HFF-Myc (cell line): ENCODE data around the gene SPATA31C1.
"Not testable (repeated sequence)": the region's sequence is repeated elsewhere in the genome, so short reads cannot be mapped to it uniquely, and the experiment has no call there.

Source experiments
- DNase-seq: peaks from one replicate; pipeline ENCODE4 v3.0.0-alpha.2; 2011; ENCODE audit warnings: low read depth; ENCODE audit errors: extremely low read depth
- H3K4me3 ChIP-seq: replicated peaks from 2 replicates; pipeline ENCODE4 v1.5.1; 2011; ENCODE audit warnings: low read depth, mild to moderate bottlenecking, control low read depth, low read length
- TF ChIP-seq, protein P1 (sequence below): IDR thresholded peaks from 2 replicates; pipeline ENCODE4 v1.5.1; 2012; ENCODE audit warnings: mild to moderate bottlenecking, low read depth, low read length, control low read depth; ENCODE audit errors: missing control alignments

SPATA31C1 gene

DNA sequence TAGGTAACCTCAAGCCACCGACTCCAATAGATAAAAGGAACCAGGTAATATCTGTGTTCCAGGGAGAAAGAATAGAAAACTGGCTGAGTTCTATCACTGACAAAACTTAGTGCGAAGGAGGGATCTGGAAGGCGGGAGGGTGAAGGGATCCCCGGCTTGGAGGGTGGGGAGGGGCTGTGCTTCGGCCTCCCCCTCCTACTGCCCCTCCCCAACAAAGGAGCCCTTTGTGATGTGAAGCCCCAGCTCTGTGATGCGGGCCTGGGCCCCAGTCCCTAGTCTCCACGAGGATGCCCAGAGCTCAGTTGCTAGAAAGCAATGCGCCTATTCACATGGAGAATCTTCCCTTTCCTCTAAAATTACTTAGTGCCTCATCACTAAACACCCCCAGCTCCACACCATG lies at the start of gene SPATA31C1:
Gene SPATA31C1, plus strand, starts transcription at position 301 of the 400 bp plus-strand sequence.
- not testable (repeated sequence) for H3K4me3 ChIP-seq, DNase-seq

DNA sequence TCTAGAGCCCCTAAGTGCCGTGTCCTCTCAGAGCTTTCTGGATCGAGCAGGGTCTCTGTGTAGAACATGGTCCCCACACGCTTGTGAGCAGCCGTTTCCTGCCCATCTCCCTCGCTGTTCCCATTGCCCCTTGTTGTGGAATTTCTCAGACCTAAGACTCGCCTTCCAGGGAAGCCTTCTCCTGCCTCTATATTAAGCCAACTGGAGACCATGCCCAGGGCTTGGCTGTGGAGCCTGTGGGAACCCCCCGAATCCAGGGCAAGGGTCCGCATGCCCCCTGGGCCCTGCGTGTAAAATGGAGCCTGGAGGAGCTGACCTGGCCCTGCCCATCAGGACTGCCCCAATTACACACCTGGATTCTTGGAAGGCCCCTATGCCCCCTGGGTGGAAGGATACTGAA lies 49.6 kb upstream of the SPATA31C1 start:
- H3K4me3 ChIP-seq, result no peak overlapping the region
- TF ChIP-seq, protein P1, sequence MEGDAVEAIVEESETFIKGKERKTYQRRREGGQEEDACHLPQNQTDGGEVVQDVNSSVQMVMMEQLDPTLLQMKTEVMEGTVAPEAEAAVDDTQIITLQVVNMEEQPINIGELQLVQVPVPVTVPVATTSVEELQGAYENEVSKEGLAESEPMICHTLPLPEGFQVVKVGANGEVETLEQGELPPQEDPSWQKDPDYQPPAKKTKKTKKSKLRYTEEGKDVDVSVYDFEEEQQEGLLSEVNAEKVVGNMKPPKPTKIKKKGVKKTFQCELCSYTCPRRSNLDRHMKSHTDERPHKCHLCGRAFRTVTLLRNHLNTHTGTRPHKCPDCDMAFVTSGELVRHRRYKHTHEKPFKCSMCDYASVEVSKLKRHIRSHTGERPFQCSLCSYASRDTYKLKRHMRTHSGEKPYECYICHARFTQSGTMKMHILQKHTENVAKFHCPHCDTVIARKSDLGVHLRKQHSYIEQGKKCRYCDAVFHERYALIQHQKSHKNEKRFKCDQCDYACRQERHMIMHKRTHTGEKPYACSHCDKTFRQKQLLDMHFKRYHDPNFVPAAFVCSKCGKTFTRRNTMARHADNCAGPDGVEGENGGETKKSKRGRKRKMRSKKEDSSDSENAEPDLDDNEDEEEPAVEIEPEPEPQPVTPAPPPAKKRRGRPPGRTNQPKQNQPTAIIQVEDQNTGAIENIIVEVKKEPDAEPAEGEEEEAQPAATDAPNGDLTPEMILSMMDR, result no peak
- DNase-seq, result no peak

DNA sequence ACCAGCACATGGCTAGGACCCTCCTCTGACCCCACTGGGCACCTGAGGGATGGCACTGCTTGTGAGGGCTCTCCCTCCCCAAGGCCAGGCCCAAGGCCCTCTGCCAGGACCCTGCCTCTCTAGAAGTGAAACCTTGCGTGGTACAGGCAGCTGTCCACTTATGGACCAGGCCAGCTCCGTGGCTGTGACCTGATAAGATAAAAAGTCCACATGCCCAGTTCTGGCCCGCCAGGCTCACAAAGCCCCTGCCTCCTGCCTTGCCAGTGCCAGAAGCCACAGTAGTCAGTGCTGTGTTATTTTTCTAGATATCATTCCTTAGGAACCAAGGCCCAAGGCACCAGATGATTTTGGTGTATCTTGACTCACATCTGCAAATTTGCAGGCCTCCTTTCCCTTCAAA lies 49.1 kb upstream of the SPATA31C1 start:
- DNase-seq, result no peak
- TF ChIP-seq, protein P1, result no peak
- H3K4me3 ChIP-seq, result no peak overlapping the region

DNA sequence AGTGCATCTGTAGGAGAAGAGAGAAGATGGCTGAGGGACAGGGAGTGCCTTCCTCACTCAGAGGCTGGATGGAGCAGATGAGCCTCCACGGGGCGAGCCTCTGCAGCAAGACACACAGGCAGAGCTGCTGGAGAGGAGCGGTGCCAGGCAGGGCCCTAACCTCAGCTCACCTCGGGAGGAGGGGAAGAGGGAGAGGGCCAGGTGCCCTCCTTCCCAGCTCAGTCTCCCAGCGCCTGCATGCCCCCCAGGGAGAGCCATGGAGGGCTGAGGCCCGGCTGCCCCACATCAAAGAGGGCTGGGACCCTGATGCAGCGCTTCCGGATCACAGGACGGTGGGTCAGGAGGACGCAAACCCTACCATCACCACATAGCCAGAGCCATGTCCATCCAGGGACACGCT lies 48.7 kb upstream of the SPATA31C1 start:
- no peak for DNase-seq
- no peak overlapping the region for H3K4me3 ChIP-seq
- TF ChIP-seq, protein P1, result no peak

DNA sequence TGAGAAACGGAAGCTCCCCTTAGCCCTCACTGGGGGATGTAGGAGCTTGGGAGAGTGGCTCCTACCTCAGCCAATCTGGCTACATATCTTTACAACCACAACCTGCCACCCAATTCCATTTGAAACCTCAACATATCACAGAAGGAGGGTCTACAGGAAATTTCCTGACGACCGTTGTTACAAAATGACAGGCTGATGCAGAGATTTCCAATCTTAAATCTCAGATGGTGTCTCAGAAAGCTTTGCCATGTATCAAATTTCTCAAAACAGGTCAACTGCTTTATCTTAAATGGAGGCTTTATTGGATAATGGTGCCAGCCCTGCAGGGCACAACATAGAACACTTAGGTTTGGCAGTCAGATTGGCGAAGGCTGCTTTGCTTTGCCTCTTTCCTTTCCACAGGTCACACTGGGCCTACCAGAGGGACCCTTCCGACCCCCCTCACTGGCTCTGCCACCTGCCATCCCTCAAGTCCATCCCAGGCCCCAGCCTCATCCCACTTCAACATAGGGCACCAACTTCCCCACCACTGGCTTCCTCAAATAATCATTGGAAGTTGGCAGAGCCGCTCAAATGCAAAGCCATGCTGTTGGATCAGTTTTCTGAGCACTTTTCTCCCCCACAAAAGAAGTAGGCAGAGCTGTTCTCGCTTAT lies 46.2 kb upstream of the SPATA31C1 start:
- no peak for DNase-seq
- TF ChIP-seq, protein P1, result no peak
- H3K4me3 ChIP-seq, result no peak overlapping the region

DNA sequence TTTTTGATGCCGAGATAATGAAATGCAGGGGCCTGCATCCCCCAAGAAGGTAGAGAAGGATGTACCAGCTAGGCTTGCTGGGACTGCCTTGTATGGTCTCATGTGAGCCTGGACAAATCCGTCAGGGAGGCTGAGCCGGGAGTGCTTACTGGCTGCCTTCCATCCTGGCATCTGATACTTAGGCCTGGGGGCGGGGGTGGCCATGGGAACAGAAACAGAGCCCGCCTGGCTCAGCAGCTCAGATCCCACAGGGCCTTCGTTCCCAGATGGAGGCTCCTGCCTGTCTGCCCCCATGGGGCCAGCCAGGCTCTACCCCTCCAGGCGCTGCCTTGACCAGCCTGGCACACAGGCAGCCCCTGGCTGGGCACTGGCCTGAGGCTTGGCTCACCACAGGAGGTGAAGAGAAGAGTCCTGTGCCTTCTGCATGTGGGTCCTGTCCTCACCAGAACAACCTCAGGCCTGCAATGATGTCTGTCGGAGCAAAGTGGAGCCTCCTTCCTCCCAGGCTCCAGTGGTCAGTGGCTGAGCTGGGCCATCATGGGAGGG lies 45.6 kb upstream of the SPATA31C1 start:
- DNase-seq, result no peak
- H3K4me3 ChIP-seq, result no peak overlapping the region
- TF ChIP-seq, protein P1, result no peak

DNA sequence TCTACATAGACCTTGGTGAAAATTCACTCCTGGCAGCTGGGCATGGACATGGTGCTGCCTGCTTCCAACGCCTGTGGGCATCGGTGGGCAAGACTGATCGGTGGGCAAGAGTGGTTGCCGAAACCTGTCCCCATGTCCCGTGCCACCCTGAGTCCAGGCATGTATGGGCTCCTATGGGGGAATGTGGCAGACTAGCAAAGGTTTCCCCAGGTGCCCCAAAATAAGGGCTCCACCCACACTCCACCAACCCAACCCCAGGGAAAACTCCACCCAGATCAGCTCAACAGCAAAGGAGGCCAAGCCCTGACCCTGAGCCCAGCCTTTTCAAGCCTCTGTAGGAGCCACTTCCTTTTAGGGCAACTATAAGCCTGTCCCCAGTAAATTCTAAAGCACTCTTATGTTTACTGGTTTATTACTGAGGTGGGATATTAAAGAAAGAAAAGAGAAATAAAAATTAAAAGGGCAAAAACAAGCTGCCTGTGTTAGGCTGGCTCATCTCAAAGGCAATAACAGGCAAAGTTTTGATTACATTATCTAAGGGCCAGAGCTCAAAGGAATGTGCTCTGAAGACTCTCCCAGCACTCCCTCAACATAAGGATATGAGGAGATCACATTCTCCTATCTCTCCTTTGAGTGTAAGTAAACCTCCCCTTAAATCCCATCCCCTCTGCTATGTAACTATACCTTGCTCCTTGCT lies 44.0 kb upstream of the SPATA31C1 start:
- TF ChIP-seq, protein P1, result no peak
- H3K4me3 ChIP-seq, result no peak overlapping the region
- DNase-seq, result no peak
